GM18861 (cell line): Measurements from ENCODE around the gene CTBP1.

ENCODE experiments used
- ATAC-seq: cut with Tn5 transposase; IDR thresholded peaks from one replicate; pipeline ENCODE4 v1.9.1; 2021; ENCODE audit not compliant: unreplicated experiment

CTBP1 gene

GRCh38 chr4:1211891-1212545, 36.9 kb downstream of the CTBP1 start:
- ATAC-seq = no peak

- no peak for ATAC-seq
These were observed 37.6 kb downstream of the CTBP1 start for GRCh38 chr4:1211371-1211770.

- no peak for ATAC-seq
These were observed 38.0 kb downstream of the CTBP1 start for GRCh38 chr4:1210971-1211370.

- no peak for ATAC-seq
These were observed 38.6 kb downstream of the CTBP1 start for GRCh38 chr4:1210241-1210841.

GRCh38 chr4:1209821-1210220, 39.1 kb downstream of the CTBP1 start:
- no peak for ATAC-seq

GRCh38 chr4:1208970-1209704, 39.8 kb downstream of the CTBP1 start:
- no peak for ATAC-seq

GRCh38 chr4:1208266-1208961, 40.5 kb downstream of the CTBP1 start:
- no peak for ATAC-seq

GRCh38 chr4:1207603-1208265, 41.2 kb downstream of the CTBP1 start:
- no peak for ATAC-seq

GRCh38 chr4:1207157-1207470, 41.8 kb downstream of the CTBP1 start:
- ATAC-seq = no peak

- no peak for ATAC-seq
These were observed 42.4 kb downstream of the CTBP1 start for GRCh38 chr4:1206299-1207156.

GRCh38 chr4:1205586-1206298, 43.2 kb downstream of the CTBP1 start:
- no peak for ATAC-seq

- ATAC-seq = no peak
These were observed 43.9 kb downstream of the CTBP1 start for GRCh38 chr4:1204828-1205585.

GRCh38 chr4:1204286-1204827, 44.6 kb downstream of the CTBP1 start:
- no peak for ATAC-seq

- no peak for ATAC-seq
These were observed 45.8 kb downstream of the CTBP1 start for GRCh38 chr4:1203026-1203616.

GRCh38 chr4:1202526-1203011, 46.4 kb downstream of the CTBP1 start:
- no peak for ATAC-seq

- no peak for ATAC-seq
These were observed 46.9 kb downstream of the CTBP1 start for GRCh38 chr4:1201851-1202525.

GRCh38 chr4:1200425-1201035, 48.4 kb downstream of the CTBP1 start:
- peak; percentile 15 for ATAC-seq
